Endometrium (tissue), 2 donors: ENCODE measurements around the gene DIMT1.

Experiments
- FAIRE-seq: peaks from 2 replicates; lab custom pipeline; 2012; peaks lifted over from hg19 to GRCh38; lab: Jason Lieb, UNC
- donor health status: control.
- donor health status: control.

Gene DIMT1

GRCh38 chr5:62403411-62404250 is at the start of gene DIMT1:
Gene DIMT1, minus strand, starts transcription at chr5:62403905. Its CDS starts 133 bp downstream, at chr5:62403772.
- FAIRE-seq: peak; percentile 92

- no peak for FAIRE-seq
Observed at GRCh38 chr5:62450259-62450658, 46.6 kb upstream of the DIMT1 start.

- FAIRE-seq: no peak
Observed at GRCh38 chr5:62448528-62448927, 44.8 kb upstream of the DIMT1 start.

DNA sequence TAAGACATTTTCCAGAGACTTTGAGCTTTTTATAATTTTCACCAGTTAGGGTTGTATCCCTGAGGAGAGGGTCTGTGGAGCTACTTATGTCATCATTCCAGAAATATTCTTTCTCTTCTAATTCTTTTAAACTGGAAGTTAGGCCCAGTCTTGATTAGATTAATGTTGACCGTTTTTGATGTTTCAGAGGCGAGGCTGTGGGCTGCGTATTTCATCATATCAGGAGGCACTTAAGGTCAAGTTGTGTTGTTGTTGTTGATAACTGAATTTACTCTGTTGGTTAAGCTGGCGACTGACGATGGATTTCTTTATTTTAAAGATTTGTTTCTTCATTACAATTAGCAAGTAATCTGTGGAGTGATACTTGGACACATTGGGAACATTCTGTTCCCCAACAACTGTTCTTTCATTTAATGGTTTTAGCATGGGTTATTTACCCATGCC is 28.9 kb upstream of the DIMT1 start:
- no peak for FAIRE-seq

DNA sequence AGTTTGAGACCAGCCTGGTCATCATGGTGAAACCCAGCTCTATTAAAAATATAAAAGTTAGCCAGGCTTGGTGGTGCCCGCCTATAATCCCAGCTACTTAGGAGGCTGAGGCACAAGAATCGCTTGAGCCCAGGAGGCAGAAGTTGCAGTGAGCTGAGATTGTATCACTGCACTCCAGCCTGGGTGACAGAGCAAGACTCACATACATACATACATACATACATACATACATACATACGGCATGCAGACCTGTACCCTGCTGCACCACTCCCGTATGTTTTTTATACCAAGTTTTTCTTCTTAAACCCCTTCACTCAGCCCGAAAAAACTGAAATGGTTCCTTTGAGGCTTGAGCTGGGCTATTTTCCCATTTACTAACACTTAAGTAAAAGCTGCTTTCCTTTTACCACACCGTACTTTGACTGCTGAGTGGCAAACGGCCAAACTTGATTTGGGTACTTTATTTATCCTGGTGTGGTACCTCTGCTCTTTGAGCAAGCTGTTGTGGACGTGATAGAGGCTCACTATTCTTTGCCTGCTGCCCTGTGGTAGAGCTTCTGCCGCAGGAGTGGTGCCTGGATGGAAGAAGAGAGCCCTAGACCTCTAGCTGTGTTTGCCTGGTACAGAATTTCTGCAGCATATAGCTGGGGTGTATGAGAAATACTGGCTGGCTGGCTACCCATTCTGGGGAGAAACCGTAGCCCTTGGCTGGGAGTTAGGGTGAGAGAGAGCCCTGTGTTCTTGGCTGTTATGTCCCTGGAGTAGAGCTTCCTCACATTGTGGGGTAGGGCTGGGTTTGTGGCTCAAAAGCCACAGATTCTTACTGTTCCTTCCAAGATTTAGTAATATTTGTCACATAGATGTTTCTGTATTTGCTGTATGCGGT is 28.3 kb upstream of the DIMT1 start:
- FAIRE-seq: no peak

- FAIRE-seq: no peak
Observed at GRCh38 chr5:62424763-62425162, 21.1 kb upstream of the DIMT1 start.

DNA sequence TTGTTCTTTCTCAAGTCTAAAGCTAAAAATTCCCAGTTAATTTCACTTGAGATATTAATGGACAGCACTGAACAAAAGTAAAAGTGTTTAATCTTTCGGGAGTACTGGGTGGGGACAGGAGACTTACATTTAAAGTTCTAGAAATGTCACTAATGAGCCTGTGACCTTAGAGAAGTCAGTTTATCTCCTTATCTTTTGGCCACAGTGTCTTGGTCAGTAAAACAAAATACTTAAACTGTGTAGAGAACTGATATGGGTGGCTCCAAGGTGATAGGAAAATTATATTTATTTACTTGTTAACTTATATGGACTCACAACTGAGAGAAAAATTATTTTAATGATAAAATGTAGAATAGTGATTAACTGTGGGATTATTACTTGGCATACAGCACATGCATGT is 17.7 kb upstream of the DIMT1 start:
- FAIRE-seq: no peak

DNA sequence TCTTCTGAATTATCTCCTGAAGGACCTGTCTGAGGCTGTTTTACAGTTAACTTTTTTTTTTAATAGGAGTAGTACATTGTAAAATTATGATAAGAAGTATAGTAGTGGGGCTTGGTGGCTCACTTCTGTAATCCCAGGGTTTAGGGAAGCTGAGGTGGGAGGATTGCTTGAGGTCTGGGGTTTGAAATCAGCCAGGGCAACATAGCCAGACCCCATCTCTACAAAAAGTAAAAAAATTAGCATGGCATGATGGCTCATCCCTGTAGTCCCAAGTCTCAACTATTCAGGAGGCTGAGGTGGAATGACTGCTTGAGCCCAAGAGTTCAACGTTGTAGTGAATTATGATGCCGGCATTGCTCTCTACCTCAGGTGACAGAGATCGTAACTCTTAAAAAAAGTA is 15.9 kb upstream of the DIMT1 start:
- no peak for FAIRE-seq

- no peak for FAIRE-seq
Observed at GRCh38 chr5:62418462-62419076, 14.9 kb upstream of the DIMT1 start.

- no peak for FAIRE-seq
Observed at GRCh38 chr5:62413711-62414110, 10.0 kb upstream of the DIMT1 start.

GRCh38 chr5:62412549-62413329 is 9.0 kb upstream of the DIMT1 start, which contains the start of gene IPO11:
Gene IPO11, plus strand, starts transcription at chr5:62412763. Its CDS starts 24,517 bp downstream, at chr5:62437280.
- FAIRE-seq: peak; percentile 99

- FAIRE-seq: no peak
Observed at GRCh38 chr5:62395210-62395950, 8.3 kb downstream of the DIMT1 start.

- no peak for FAIRE-seq
Observed at GRCh38 chr5:62386824-62387223, 16.9 kb downstream of the DIMT1 start.

GRCh38 chr5:62385816-62386400 is 17.8 kb downstream of the DIMT1 start:
- no peak for FAIRE-seq

GRCh38 chr5:62385131-62385530 is 18.6 kb downstream of the DIMT1 start:
- no peak for FAIRE-seq

DNA sequence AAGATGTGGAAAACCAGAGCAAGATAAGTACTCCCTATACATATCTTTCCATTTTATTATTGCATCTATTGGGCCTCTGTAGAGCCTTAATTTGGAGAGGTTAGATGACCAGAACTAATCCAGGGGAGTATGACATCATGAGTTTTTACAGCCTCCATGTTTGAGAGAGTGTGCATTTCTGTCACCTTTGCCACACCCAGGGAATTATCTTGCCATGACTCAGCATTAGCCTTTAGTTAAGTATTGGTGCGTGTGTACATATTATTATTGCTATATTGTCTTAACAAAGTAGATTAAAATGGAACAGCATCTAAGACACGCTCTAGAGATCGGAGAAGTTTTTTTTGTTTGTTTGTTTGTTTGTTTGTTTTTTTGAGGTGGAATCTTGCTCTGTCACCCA is 27.6 kb downstream of the DIMT1 start:
- no peak for FAIRE-seq

- no peak for FAIRE-seq
Observed at GRCh38 chr5:62375627-62376026, 28.1 kb downstream of the DIMT1 start.

DNA sequence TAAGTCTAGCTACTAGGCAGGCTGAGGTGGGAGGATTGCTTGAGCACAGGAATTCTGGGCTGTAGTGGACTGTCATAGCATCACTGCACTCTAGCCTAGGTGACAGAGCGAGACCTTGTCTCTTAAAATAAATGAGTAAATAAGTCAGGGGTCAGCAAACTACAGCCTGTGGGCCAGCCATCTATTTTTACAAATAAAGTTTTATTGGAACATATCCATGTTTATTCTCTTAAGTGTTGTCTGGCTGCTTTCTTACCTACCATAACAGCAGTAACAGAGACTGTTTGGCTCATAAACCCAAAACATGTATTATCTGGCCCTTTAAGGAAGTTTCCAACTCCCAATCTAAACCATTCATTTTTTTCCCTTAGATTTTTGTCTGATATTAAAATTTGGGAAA is 29.6 kb downstream of the DIMT1 start:
- no peak for FAIRE-seq

- no peak for FAIRE-seq
Observed at GRCh38 chr5:62373382-62373781, 30.3 kb downstream of the DIMT1 start.

DNA sequence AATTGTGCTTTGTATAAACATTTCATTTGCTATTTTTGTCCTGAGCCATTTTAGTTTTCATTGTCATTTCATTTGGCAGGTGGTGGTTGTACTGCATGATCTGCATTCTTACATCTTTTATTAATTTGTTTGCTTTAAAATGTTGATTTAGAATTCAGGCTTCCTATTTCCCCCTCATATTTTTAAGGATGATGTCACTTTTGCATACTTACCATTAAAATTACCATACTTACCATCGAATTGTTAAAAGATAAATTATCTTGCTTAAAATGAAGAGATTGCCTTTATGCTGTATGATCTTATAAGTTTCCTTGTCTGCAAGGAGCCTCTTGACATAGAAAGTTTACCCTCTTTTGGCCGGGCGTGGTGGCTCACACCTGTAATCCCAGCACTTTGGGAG is 31.1 kb downstream of the DIMT1 start:
- no peak for FAIRE-seq

- FAIRE-seq: no peak
Observed at GRCh38 chr5:62371409-62371808, 32.3 kb downstream of the DIMT1 start.
